GM21526 (cell line): Measurements from ENCODE around the gene CITED2.

Experiments used
- ATAC-seq: cut with Tn5 transposase; IDR thresholded peaks from one replicate; pipeline ENCODE4 v1.9.1; 2021; ENCODE audit warnings: moderate library complexity; ENCODE audit not compliant: unreplicated experiment, low FRiP score

CITED2 gene

GRCh38 chr6:139334806-139335446 is 39.5 kb downstream of the CITED2 start:
- no peak for ATAC-seq

- no peak for ATAC-seq
Measured at GRCh38 chr6:139330826-139331500, 43.5 kb downstream of the CITED2 start.

DNA sequence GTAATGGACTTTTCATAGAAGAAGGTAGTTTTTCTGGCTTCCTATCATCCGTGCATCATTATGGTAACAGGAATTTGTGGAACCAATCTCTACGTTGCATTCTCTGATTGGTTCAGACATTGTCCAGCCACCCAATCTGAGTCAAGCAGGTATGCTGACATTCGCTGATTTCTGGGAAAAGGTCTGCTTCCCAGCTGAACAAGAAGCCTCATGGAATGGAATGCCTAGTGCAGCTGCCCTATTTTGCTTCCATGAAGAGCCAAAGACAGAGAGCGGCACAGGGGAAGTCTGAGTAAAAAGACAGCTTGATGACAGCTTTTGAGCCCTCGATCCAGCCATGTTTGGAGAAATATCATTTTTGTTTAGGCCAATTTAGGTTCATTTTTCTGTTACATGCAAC is 44.1 kb downstream of the CITED2 start:
- no peak for ATAC-seq

DNA sequence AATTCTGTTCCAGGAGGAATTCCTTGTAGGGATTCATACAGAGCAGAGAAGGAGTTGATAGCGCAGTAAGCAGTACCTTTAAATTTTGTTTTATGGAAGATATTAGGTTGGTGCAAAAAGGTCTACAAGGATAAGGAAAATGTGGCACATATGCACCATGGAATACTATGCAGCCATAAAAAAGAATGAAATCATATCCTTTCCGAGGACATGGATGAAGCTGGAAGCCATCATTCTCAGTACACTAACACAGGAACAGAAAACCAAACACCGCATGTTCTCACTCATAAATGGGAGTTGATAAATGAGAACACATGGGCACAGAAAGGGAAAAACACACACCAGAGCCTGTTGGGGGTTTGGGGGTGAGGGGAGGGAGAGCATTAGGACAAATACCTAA is 45.2 kb downstream of the CITED2 start:
- ATAC-seq, result no peak

GRCh38 chr6:139327038-139327437 is 47.4 kb downstream of the CITED2 start:
- ATAC-seq, result no peak

DNA sequence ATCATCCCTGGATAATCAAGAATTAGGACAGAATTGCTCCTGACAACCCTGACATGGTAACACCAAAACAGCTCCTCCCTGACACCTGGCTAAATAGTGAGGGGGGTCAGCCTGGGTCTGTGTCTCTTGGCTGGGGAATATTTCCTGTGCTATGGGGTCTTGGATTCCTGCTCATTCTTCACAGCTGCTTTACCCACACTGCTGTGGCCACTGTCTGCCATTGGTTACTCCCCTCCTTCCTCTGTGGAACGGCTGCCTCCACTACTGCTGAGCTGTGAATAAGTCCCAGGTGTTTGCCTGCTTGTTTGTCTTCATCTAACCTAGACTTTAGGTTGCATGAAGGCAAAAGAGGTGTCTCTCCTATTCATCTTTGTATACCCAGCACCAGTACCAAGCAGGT is 48.8 kb downstream of the CITED2 start:
- ATAC-seq, result no peak

- peak; percentile 53 for ATAC-seq
Measured at GRCh38 chr6:139325125-139325524, 49.3 kb downstream of the CITED2 start.

- no peak for ATAC-seq
Measured at GRCh38 chr6:139324301-139324555, 50.2 kb downstream of the CITED2 start.

DNA sequence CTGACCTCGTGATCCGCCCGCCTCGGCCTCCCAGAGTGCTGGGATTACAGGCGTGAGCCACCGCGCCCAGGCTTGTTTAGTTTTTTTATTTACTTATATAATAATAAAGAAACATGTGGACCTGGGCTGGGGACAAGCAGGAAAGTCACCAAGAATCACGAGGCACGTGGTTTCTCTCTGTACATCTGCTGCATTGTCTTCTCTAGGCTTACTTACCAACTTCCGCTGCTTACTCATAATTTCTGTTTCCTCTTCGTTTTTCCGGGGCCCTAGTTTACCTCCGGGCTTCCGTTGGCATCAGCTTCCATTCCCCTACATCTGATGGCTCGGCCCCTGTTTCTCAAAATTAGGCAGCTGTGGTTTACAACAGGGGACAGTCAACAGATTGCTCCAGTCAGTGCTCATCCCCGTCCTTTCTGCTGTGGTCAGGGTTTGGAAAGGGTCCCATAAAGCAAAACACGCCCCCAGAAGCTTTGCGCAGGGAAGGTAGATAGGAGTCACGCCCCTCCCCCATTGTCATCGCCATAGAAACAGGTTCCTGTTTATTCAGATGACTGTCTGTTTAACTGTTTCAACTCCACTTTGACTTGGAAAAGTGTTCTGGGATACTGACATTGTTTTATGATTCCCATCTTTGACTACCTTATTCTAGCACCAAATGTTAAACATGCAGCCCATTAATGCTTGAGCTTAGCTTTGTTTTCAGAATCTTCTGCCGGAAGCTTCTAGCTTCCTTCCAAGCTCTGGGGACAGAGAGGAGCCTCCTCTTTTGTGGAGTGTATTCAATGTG is 50.7 kb downstream of the CITED2 start:
- ATAC-seq, result peak; percentile 41
